Measurements from ENCODE around the gene ZNF225. TPM values are rescaled to one million over a fixed set of nuclear protein-coding genes. Genes with fewer than 3 reads are reported as not detected.
"Not testable (repeated sequence)": the region's sequence is repeated elsewhere in the genome, so short reads cannot be mapped to it uniquely, and the experiment has no call there.

ZNF225 gene
- total RNA-seq, 1 donor from 2014 or later = 3.8 TPM

DNA sequence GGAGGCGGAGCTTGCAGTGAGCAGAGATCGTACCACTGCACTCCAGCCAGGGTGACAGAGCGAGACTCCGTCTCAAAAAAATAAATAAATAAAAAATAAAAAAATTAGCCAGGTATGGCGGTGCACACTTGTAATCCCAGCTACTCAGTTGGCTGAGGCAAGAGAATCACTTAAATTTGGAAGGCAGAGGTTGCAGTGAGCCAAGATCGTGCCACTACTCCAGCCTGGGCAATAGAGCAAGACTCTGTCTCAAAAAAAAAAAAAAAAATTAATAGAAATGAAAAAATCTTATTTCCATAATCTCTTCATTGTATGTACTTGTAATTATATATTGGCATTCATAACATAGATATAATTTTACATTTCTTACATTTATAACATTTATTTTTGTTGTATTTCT, 57.5 kb downstream of the ZNF225 start:
- H3K27me3 Mint-ChIP-seq (ENCODE audit: insufficient read depth); intact Hi-C loops (cut with micrococcal nuclease); H3K4me3 Mint-ChIP-seq; DNase-seq (ENCODE audit: low spot score); H3K27ac Mint-ChIP-seq: not testable (repeated sequence)
- Mint-ChIP-seq H3K4me1 (ENCODE audit: low read depth) (peaks cover 18% of the 10 kb centered on the region), H3K9me3 (peaks cover 65% of the 10 kb centered on the region), H3K36me3 (ENCODE audit: low read depth) (peaks cover 82% of the 10 kb centered on the region)

GRCh38 chr19:44176590-44176989, 63.4 kb downstream of the ZNF225 start:
- intact Hi-C loops (cut with micrococcal nuclease) = no loop called here
- no peak overlapping the region for H3K27ac Mint-ChIP-seq
- H3K27me3 Mint-ChIP-seq (ENCODE audit: insufficient read depth) = no peaks in the 10 kb centered on the region
- H3K9me3 Mint-ChIP-seq = peaks cover 86% of the 10 kb centered on the region
- DNase-seq (ENCODE audit: low spot score) = no peak
- H3K4me3 Mint-ChIP-seq = no peak overlapping the region
- H3K4me1 Mint-ChIP-seq (ENCODE audit: low read depth) = no peaks in the 10 kb centered on the region
- peaks cover 66% of the 10 kb centered on the region for H3K36me3 Mint-ChIP-seq (ENCODE audit: low read depth)

DNA sequence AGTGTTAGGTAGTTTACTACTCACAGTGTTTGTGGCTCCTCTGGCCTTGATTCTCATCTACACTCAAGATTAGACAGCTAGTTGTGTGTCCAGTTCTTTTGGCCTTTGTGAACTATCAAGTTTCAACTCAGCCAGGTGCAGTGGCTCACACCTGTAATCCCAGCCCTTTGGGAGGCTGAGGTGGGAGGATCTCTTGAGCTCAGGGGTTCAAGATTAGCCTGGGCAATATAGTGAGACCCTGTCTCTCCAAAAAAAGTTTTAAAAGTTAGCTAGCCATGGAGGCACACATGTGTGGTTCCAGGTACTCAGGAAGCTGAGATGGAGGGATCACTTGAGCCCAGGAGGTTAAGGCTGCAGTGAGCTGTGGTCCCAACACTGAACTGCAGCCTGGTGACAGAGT, 67.8 kb downstream of the ZNF225 start:
- H3K27me3 Mint-ChIP-seq (ENCODE audit: insufficient read depth) = no peaks in the 10 kb centered on the region
- H3K27ac Mint-ChIP-seq = no peak overlapping the region
- peaks cover 22% of the 10 kb centered on the region for H3K36me3 Mint-ChIP-seq (ENCODE audit: low read depth)
- no peak for DNase-seq (ENCODE audit: low spot score)
- no peaks in the 10 kb centered on the region for H3K4me1 Mint-ChIP-seq (ENCODE audit: low read depth)
- intact Hi-C loops (cut with micrococcal nuclease) = no loop called here
- no peak overlapping the region for H3K4me3 Mint-ChIP-seq
- peaks cover 74% of the 10 kb centered on the region for H3K9me3 Mint-ChIP-seq

DNA sequence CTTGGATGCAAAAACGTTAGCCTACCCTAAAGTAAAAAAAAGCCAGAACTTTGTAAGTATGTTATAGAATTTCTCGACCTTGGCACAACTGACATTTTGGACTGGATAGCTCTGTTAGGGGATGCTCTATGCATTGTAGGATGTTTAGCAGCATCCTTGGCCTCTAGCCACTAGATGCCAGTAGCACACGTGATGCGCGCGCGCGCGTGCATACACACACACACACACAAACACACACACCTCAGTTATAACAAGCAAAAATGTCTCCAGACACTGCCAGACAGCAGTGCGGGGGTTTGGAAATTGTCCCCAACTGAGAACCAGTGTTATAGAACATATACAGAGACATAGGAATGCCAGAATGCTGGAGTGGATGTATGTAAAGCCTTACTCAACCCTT, 68.9 kb downstream of the ZNF225 start:
- Mint-ChIP-seq H3K4me1 (ENCODE audit: low read depth) (no peaks in the 10 kb centered on the region), H3K27me3 (ENCODE audit: insufficient read depth) (no peaks in the 10 kb centered on the region), H3K27ac (no peak overlapping the region), H3K36me3 (ENCODE audit: low read depth) (peaks cover 11% of the 10 kb centered on the region), H3K4me3 (no peak overlapping the region), H3K9me3 (peaks cover 67% of the 10 kb centered on the region)
- DNase-seq (ENCODE audit: low spot score) = no peak
- intact Hi-C loops (cut with micrococcal nuclease) = no loop called here

Other genes with a start within 250 kb of the ZNF225 start
- gene ZNF404, start 229.4 kb upstream of the ZNF225 start, total RNA-seq = 0.59 and 0.60 TPM in 2 replicates
- gene ZNF45, start 178.1 kb upstream of the ZNF225 start, total RNA-seq = 11.5 and 13.1 TPM in 2 replicates
- gene ZNF221, start 162.2 kb upstream of the ZNF225 start, total RNA-seq = 0.56 and 0.75 TPM in 2 replicates
- 5.2 and 6.5 TPM in 2 replicates for gene ZNF155, start 129.2 kb upstream of the ZNF225 start, total RNA-seq
- 4.0 and 4.3 TPM in 2 replicates for gene ZNF230, start 110.4 kb upstream of the ZNF225 start, total RNA-seq
- gene ZNF222, start 88.0 kb upstream of the ZNF225 start, total RNA-seq = 1.2 and 1.5 TPM in 2 replicates
- gene ZNF223, start 61.4 kb upstream of the ZNF225 start, total RNA-seq = 0.18 TPM in 1 of 2 replicates, not detected in the other
- 1.3 and 1.4 TPM in 2 replicates for gene ZNF284, start 41.2 kb upstream of the ZNF225 start, total RNA-seq
- gene ZNF224, start 19.0 kb upstream of the ZNF225 start, total RNA-seq = 18.8 and 20.4 TPM in 2 replicates
- 8.4 and 10.3 TPM in 2 replicates for gene ZNF234, start 28.2 kb downstream of the ZNF225 start, total RNA-seq
- 10.5 and 11.6 TPM in 2 replicates for gene ZNF226, start 51.7 kb downstream of the ZNF225 start, total RNA-seq
- 21.7 and 22.6 TPM in 2 replicates for gene ZNF227, start 99.1 kb downstream of the ZNF225 start, total RNA-seq
- 0.26 TPM in 1 of 2 replicates, not detected in the other for gene ZNF233, start 146.5 kb downstream of the ZNF225 start, total RNA-seq
- gene ZNF235, start 191.6 kb downstream of the ZNF225 start, total RNA-seq = 3.8 and 4.7 TPM in 2 replicates
- gene ZNF112, start 243.3 kb downstream of the ZNF225 start, total RNA-seq = not detected in 2 replicates